IPS-15b (cell line): ENCODE measurements around the gene DISP2.
A peak's percentile ranks its signal among the peaks of the same experiment; 100 is the strongest.

Source experiments
- H3K27me3 ChIP-seq: one replicate; pipeline ENCODE4 v1.6.1; 2013; ENCODE audit warnings: low read length; ENCODE audit not compliant: control insufficient read depth, insufficient read depth
- H3K36me3 ChIP-seq: one replicate; pipeline ENCODE4 v1.6.1; 2013; ENCODE audit warnings: low read length; ENCODE audit not compliant: control insufficient read depth, insufficient read depth
- H3K4me1 ChIP-seq: one replicate; pipeline ENCODE4 v1.6.1; 2013; ENCODE audit warnings: mild to moderate bottlenecking, low read length; ENCODE audit not compliant: control insufficient read depth, insufficient read depth
- H3K4me3 ChIP-seq: one replicate; pipeline ENCODE4 v1.5.1; 2013; ENCODE audit warnings: low read depth, low read length
- H3K9ac ChIP-seq: one replicate; pipeline ENCODE4 v1.6.1; 2013; ENCODE audit warnings: low read depth, mild to moderate bottlenecking, low read length
- H3K9me3 ChIP-seq: one replicate; pipeline ENCODE4 v1.6.1; 2013; ENCODE audit warnings: mild to moderate bottlenecking, low read length; ENCODE audit not compliant: control insufficient read depth, insufficient read depth

The DISP2 gene

GRCh38 chr15:40339621-40339945 is 18.4 kb upstream of the DISP2 start:
- H3K4me3 ChIP-seq = no peak overlapping the region
- no peak overlapping the region for H3K9ac ChIP-seq
- peaks cover 3% of the 10 kb centered on the region for H3K27me3 ChIP-seq
- H3K36me3 ChIP-seq = no peaks in the 10 kb centered on the region
- H3K4me1 ChIP-seq = peaks cover 5% of the 10 kb centered on the region
- no peaks in the 10 kb centered on the region for H3K9me3 ChIP-seq

GRCh38 chr15:40340038-40340739 is 17.8 kb upstream of the DISP2 start:
- no peaks in the 10 kb centered on the region for H3K36me3 ChIP-seq
- peak overlapping the region; percentile 32 for H3K9ac ChIP-seq
- no peak overlapping the region for H3K4me3 ChIP-seq
- H3K27me3 ChIP-seq = peaks cover 3% of the 10 kb centered on the region
- H3K4me1 ChIP-seq = peaks cover 5% of the 10 kb centered on the region
- H3K9me3 ChIP-seq = no peaks in the 10 kb centered on the region

- Histone ChIP-seq H3K9me3 (no peaks in the 10 kb centered on the region), H3K4me3 (no peak within 1 kb of the TSS)
These were observed 17.1 kb upstream of the DISP2 start, which contains the start of gene CCDC9B for GRCh38 chr15:40340740-40341400. Gene CCDC9B, minus strand, starts transcription at chr15:40340939. Its CDS starts 120 bp downstream, at chr15:40340819.

GRCh38 chr15:40342416-40343320 is 15.4 kb upstream of the DISP2 start:
- Histone ChIP-seq H3K4me1 (peaks cover 5% of the 10 kb centered on the region), H3K36me3 (no peaks in the 10 kb centered on the region), H3K9me3 (no peaks in the 10 kb centered on the region), H3K4me3 (no peak overlapping the region), H3K27me3 (no peaks in the 10 kb centered on the region), H3K9ac (no peak overlapping the region)

More at GRCh38 chr15:40340740-40341400, 17.1 kb upstream of the DISP2 start, which contains the start of gene CCDC9B:
- Histone ChIP-seq H3K9ac (peak within 1 kb of the TSS; percentile 32), H3K4me1 (peaks cover 5% of the 10 kb centered on the region), H3K27me3 (peaks cover 3% of the 10 kb centered on the region), H3K36me3 (no peaks in the 10 kb centered on the region)

GRCh38 chr15:40343512-40343911 is 14.5 kb upstream of the DISP2 start:
- no peak overlapping the region for H3K4me3 ChIP-seq
- no peaks in the 10 kb centered on the region for H3K36me3 ChIP-seq
- no peaks in the 10 kb centered on the region for H3K27me3 ChIP-seq
- H3K9me3 ChIP-seq = no peaks in the 10 kb centered on the region
- peaks cover 5% of the 10 kb centered on the region for H3K4me1 ChIP-seq
- no peak overlapping the region for H3K9ac ChIP-seq

- H3K4me1 ChIP-seq = peaks cover 5% of the 10 kb centered on the region
- H3K4me3 ChIP-seq = no peak overlapping the region
- H3K9ac ChIP-seq = no peak overlapping the region
- H3K27me3 ChIP-seq = no peaks in the 10 kb centered on the region
- H3K36me3 ChIP-seq = no peaks in the 10 kb centered on the region
- H3K9me3 ChIP-seq = no peaks in the 10 kb centered on the region
These were observed 13.8 kb upstream of the DISP2 start for GRCh38 chr15:40344217-40344616.

GRCh38 chr15:40344631-40345120 is 13.3 kb upstream of the DISP2 start:
- no peak overlapping the region for H3K9ac ChIP-seq
- peaks cover 5% of the 10 kb centered on the region for H3K4me1 ChIP-seq
- no peak overlapping the region for H3K4me3 ChIP-seq
- no peaks in the 10 kb centered on the region for H3K36me3 ChIP-seq
- H3K27me3 ChIP-seq = no peaks in the 10 kb centered on the region
- no peaks in the 10 kb centered on the region for H3K9me3 ChIP-seq

- H3K4me1 ChIP-seq = no peaks in the 10 kb centered on the region
- H3K9ac ChIP-seq = no peak overlapping the region
- H3K4me3 ChIP-seq = no peak overlapping the region
These were observed 12.7 kb upstream of the DISP2 start for GRCh38 chr15:40345225-40345866.

GRCh38 chr15:40345867-40346578 is 12.0 kb upstream of the DISP2 start:
- peaks cover 2% of the 10 kb centered on the region for H3K27me3 ChIP-seq
- no peaks in the 10 kb centered on the region for H3K4me1 ChIP-seq
- H3K36me3 ChIP-seq = no peaks in the 10 kb centered on the region
- no peaks in the 10 kb centered on the region for H3K9me3 ChIP-seq
- no peak overlapping the region for H3K4me3 ChIP-seq
- H3K9ac ChIP-seq = no peak overlapping the region

More at GRCh38 chr15:40345225-40345866, 12.7 kb upstream of the DISP2 start:
- H3K9me3 ChIP-seq = no peaks in the 10 kb centered on the region
- no peaks in the 10 kb centered on the region for H3K27me3 ChIP-seq
- H3K36me3 ChIP-seq = no peaks in the 10 kb centered on the region

GRCh38 chr15:40346579-40347558 is 11.2 kb upstream of the DISP2 start:
- Histone ChIP-seq H3K4me3 (no peak overlapping the region), H3K27me3 (peaks cover 2% of the 10 kb centered on the region), H3K9me3 (no peaks in the 10 kb centered on the region), H3K9ac (no peak overlapping the region), H3K4me1 (no peaks in the 10 kb centered on the region), H3K36me3 (no peaks in the 10 kb centered on the region)
